Spleen (tissue), 11 donors: ENCODE results near the gene CCDC61. TPM values are rescaled to one million over a fixed set of nuclear protein-coding genes. Genes with fewer than 3 reads are reported as not detected.

Source experiments
- DNase-seq: peaks from one replicate; pipeline ENCODE4 v3.0.0-alpha.2; 2020
- H3K27ac ChIP-seq, 8 donors: fragments of 200-600 bp; sonication (generic) in 7 of 8; 1 replicate in 4 of 8; 2 replicates in 4 of 8; pipeline versions ENCODE4 v1.5.0 to v1.8.0; 2016 to 2021; ENCODE audit warnings: inconsistent platforms in 4 of 8, mild to moderate bottlenecking in 4 of 8, moderate library complexity in 1 of 8
- H3K27me3 ChIP-seq, 7 donors: fragments of 200-600 bp; sonication (generic) in 6 of 7; replicated peaks in 1 of 7; 1 replicate in 4 of 7; 2 replicates in 3 of 7; pipeline versions ENCODE4 v1.5.0 to v1.8.0; 2016 to 2021; ENCODE audit warnings: inconsistent platforms in 3 of 7, mild to moderate bottlenecking in 1 of 7
- H3K36me3 ChIP-seq, 6 donors: fragments of 200-600 bp; sonication (generic) in 5 of 6; 1 replicate in 4 of 6; 2 replicates in 2 of 6; pipeline versions ENCODE4 v1.5.0 to v1.8.0; 2016 to 2021; ENCODE audit warnings: inconsistent platforms in 2 of 6
- H3K4me1 ChIP-seq, 6 donors: fragments of 200-600 bp; sonication (generic) in 5 of 6; 1 replicate in 3 of 6; 2 replicates in 3 of 6; pipeline versions ENCODE4 v1.5.0 to v1.8.0; 2016 to 2021; ENCODE audit warnings: inconsistent platforms in 3 of 6
- H3K4me3 ChIP-seq, 8 donors: fragments of 200-600 bp; sonication (generic) in 7 of 8; 1 replicate in 4 of 8; 2 replicates in 4 of 8; pipeline versions ENCODE4 v1.5.0 to v1.8.0; 2016 to 2021; ENCODE audit warnings: inconsistent platforms in 4 of 8, mild to moderate bottlenecking in 4 of 8, moderate library complexity in 2 of 8
- H3K9me3 ChIP-seq, 8 donors: fragments of 200-600 bp; sonication (generic) in 7 of 8; 1 replicate in 4 of 8; 2 replicates in 4 of 8; pipeline versions ENCODE4 v1.5.0 to v1.8.0; 2016 to 2021; ENCODE audit warnings: inconsistent platforms in 4 of 8
- CTCF ChIP-seq, 11 experiments: fragments of 200-600 bp in 7 of 11; fragments of 450-650 bp in 4 of 11; sonication (generic) in 4 of 11; IDR thresholded peaks in 8 of 11; conservative IDR thresholded peaks in 3 of 11; 1 replicate in 7 of 11; 2 replicates in 4 of 11; pipeline versions ENCODE4 v1.4.0 to v1.8.0; 2016 to 2021; ENCODE audit warnings: antibody characterized with exemption in 11 of 11, inconsistent platforms in 4 of 11, mild to moderate bottlenecking in 1 of 11
- POLR2A ChIP-seq, 3 donors: fragments of 450-650 bp; IDR thresholded peaks; one replicate each; pipeline ENCODE4 v1.5.1; 2017; ENCODE audit warnings: antibody characterized with exemption in 3 of 3, mild to moderate bottlenecking in 1 of 3
- POLR2AphosphoS5 ChIP-seq, 3 donors: sonication (generic); formaldehyde crosslinking; IDR thresholded peaks; one replicate each; pipeline ENCODE4 v1.5.1; 2017; ENCODE audit warnings: antibody characterized with exemption in 3 of 3
- WGBS, 5 donors: extraction: QIAGEN DNeasy Blood & Tissue Kit in 3 of 5; methylation state at CpG; one replicate each; pipeline versions ENCODE4 v1.1.5 to v1.1.7; 2013 to 2018; 5-methylcytosine and 5-hydroxymethylcytosine counted together
- intact Hi-C: fragments of 100-400 bp; cut with DNase I; formaldehyde crosslinking; loops from one replicate; pipeline ENCODE4 v1.15.0; 2023; ENCODE audit warnings: low total_unique reads
- polyA plus RNA-seq, 3 donors: library from polyadenylated mRNA; stranded (reverse); fragments of 200-250 nt; gene quantifications; one replicate each; pipeline ENCODE4 v1.2.1, GENCODE V29; 2013
- total RNA-seq, 7 donors: library from RNA; depleted of rRNA in 3 of 7; stranded (reverse); fragments of >200 nt in 3 of 7; fragmentation: NEBNext Ultra II Directional in 4 of 7; extraction: Animal tissue kit (Norgen Biotek cat#: 25700) in 4 of 7; gene quantifications; one replicate each; pipeline versions ENCODE4 v1.1.0 to v1.2.1, GENCODE V29; 2016 to 2021
- donor health status: healthy with polysubstance abuse.
- donor health status: DM: no; HTN: no; CAD: no; lungs with moderate emphysema.
- donor health status: DM: no; HTN: no; CAD: no.
- donor health status: Bipolar disorder and iron deficiency.
- donor health status: healthy.
- donor health status: DM: no; HTN: no; CAD: no.
- donor health status: DM: yes; HTN: yes; CAD: no.

CCDC61 gene
- total and polyA plus RNA-seq, 10 donors = 5.0 to 24.6 (median 16.7) TPM

GRCh38 chr19:46058778-46059177 is 63.5 kb downstream of the CCDC61 start:
- TF ChIP-seq CTCF (IDR thresholded peaks at IDR 0.05 in 8 of 11, conservative IDR thresholded peaks at IDR 0.05 in 3 of 11) (no peak), POLR2AphosphoS5 (IDR thresholded peaks at IDR 0.05) (no peak), POLR2A (IDR thresholded peaks at IDR 0.05) (no peak)
- no peak overlapping the region for H3K27ac ChIP-seq
- intact Hi-C loops = no loop called here
- H3K27me3 ChIP-seq = peaks cover 0 to 83% (median 10%) of the 10 kb centered on the region in 7 donors
- peaks cover 0 to 29% (median 24%) of the 10 kb centered on the region in 8 donors for H3K9me3 ChIP-seq
- WGBS, 5 donors = 92 to 98% (median 96%) methylated on average over 3 of the region's 3 CpGs
- no peaks in the 10 kb centered on the region for H3K4me1 ChIP-seq
- H3K36me3 ChIP-seq = no peaks in the 10 kb centered on the region
- no peak overlapping the region for H3K4me3 ChIP-seq
- DNase-seq = no peak

DNA sequence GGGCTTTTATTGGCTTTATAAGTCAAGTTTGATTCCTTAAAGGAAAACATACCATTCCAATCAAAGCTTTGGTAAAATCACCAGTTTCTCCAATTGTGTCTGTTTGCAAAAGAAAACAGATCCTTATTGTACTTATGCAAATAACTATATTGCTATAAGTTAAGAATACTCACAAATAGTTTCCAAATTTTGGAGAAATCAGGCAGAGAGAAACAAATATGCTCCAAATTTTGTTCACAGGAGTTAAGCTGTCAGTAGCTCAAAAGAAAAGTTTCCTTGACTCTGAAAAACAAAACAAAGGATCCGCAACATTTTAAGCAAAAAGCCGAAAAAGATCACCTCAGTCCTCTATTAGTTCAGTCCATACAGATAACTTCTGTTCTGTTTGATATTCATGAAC is 64.7 kb downstream of the CCDC61 start:
- Histone ChIP-seq H3K9me3 (peaks cover 0 to 29% (median 24%) of the 10 kb centered on the region in 8 donors), H3K4me1 (no peaks in the 10 kb centered on the region), H3K36me3 (no peaks in the 10 kb centered on the region), H3K4me3 (no peak overlapping the region), H3K27ac (no peak overlapping the region), H3K27me3 (peaks cover 0 to 84% (median 17%) of the 10 kb centered on the region in 7 donors)
- no peak for TF ChIP-seq POLR2A (IDR thresholded peaks at IDR 0.05)
- no peak for TF ChIP-seq POLR2AphosphoS5 (IDR thresholded peaks at IDR 0.05)
- no peak for TF ChIP-seq CTCF (IDR thresholded peaks at IDR 0.05 in 8 of 11, conservative IDR thresholded peaks at IDR 0.05 in 3 of 11)
- intact Hi-C loops = no loop called here
- no peak for DNase-seq
- 85 to 95% (median 93%) methylated on average over 2 of the region's 2 CpGs for WGBS, 5 donors

GRCh38 chr19:46063201-46063600 is 67.9 kb downstream of the CCDC61 start:
- Histone ChIP-seq H3K36me3 (no peaks in the 10 kb centered on the region), H3K4me3 (no peak overlapping the region), H3K27me3 (peaks cover 0 to 84% (median 16%) of the 10 kb centered on the region in 7 donors), H3K4me1 (no peaks in the 10 kb centered on the region), H3K9me3 (peaks cover 0 to 29% (median 24%) of the 10 kb centered on the region in 8 donors), H3K27ac (no peak overlapping the region)
- WGBS, 5 donors = 65 to 87% (median 72%) methylated on average over 3 of the region's 3 CpGs
- TF ChIP-seq CTCF (IDR thresholded peaks at IDR 0.05 in 8 of 11, conservative IDR thresholded peaks at IDR 0.05 in 3 of 11) (no peak), POLR2A (IDR thresholded peaks at IDR 0.05) (no peak), POLR2AphosphoS5 (IDR thresholded peaks at IDR 0.05) (no peak)
- intact Hi-C loops = no loop called here
- no peak for DNase-seq

- Histone ChIP-seq H3K4me3 (no peak overlapping the region), H3K27ac (no peak overlapping the region), H3K9me3 (peaks cover 0 to 15% (median 9%) of the 10 kb centered on the region in 8 donors), H3K4me1 (no peaks in the 10 kb centered on the region), H3K27me3 (peaks cover 0 to 91% (median 28%) of the 10 kb centered on the region in 7 donors), H3K36me3 (no peaks in the 10 kb centered on the region)
- WGBS, 5 donors = 58 to 84% (median 74%) methylated on average over 7 of the region's 7 CpGs
- no peak for DNase-seq
- TF ChIP-seq CTCF (IDR thresholded peaks at IDR 0.05 in 8 of 11, conservative IDR thresholded peaks at IDR 0.05 in 3 of 11) = no peak
- no peak for TF ChIP-seq POLR2AphosphoS5 (IDR thresholded peaks at IDR 0.05)
- no peak for TF ChIP-seq POLR2A (IDR thresholded peaks at IDR 0.05)
- intact Hi-C loops = no loop called here
Observed at GRCh38 chr19:46065486-46066071, 70.3 kb downstream of the CCDC61 start.
